ENCODE data around the gene CTNNAL1.

DNA sequence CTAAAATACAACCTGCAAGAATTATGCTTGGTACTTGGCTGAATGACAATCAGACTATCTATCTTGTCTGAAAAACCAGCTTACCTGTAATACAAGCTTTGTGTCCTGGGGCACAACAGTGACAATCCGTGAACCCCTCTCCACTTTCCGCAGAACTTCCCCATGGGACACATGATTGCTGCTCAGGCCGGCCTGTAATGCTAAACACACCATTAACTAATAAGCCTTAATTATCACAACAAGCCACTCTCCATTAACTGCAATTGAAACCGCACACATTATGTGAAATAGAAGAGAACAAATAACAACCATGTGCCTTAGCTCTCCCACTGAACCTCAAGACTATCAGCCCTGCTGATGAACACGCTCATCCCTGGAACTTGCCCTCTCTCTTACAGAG lies 113.1 kb downstream of the CTNNAL1 start:
- TF ChIP-seq POLR2A (IDR thresholded peaks at IDR 0.05): no peak
- TF ChIP-seq, protein P1, sequence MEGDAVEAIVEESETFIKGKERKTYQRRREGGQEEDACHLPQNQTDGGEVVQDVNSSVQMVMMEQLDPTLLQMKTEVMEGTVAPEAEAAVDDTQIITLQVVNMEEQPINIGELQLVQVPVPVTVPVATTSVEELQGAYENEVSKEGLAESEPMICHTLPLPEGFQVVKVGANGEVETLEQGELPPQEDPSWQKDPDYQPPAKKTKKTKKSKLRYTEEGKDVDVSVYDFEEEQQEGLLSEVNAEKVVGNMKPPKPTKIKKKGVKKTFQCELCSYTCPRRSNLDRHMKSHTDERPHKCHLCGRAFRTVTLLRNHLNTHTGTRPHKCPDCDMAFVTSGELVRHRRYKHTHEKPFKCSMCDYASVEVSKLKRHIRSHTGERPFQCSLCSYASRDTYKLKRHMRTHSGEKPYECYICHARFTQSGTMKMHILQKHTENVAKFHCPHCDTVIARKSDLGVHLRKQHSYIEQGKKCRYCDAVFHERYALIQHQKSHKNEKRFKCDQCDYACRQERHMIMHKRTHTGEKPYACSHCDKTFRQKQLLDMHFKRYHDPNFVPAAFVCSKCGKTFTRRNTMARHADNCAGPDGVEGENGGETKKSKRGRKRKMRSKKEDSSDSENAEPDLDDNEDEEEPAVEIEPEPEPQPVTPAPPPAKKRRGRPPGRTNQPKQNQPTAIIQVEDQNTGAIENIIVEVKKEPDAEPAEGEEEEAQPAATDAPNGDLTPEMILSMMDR (IDR thresholded peaks at IDR 0.05 in 8 of 11, conservative IDR thresholded peaks at IDR 0.05 in 3 of 11): no peak
- TF ChIP-seq POLR2AphosphoS5 (IDR thresholded peaks at IDR 0.05): no peak

All from spleen (tissue), 7 donors.